ENCODE measurements around the gene MFAP2.
"Not testable (repeated sequence)": the region's sequence is repeated elsewhere in the genome, so short reads cannot be mapped to it uniquely, and the experiment has no call there.

Gene MFAP2

DNA sequence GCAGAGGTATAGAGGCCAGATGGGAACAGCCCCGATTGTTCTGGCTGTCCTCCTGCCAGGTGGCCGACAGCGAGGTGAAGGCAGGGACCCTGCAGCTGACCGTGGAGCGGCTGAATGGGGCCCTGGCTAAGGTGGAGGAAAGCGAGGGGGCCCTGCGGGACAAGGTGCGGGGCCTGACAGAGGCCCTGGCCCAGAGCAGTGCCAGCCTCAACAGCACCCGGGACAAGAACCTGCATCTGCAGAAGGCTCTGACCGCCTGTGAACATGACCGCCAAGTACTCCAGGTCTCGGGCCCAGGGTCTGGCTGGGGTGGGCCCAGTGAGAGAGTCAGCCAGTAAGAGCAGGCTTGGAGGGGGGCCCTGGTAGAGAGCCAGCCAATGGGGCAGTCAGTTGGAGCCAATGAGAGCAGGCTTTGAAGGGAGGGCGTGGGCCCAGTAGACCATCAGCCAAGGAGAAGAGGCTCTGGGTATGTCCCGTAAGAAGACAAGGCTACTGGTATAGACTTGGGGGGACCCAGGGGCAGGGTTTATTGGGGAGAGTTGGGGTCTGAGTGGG, 11.3 kb downstream of the MFAP2 start:
- FAIRE-seq, result no peak
- no peak for DNase-seq (ENCODE audit: insufficient read length, low spot score)
- no peak for TF ChIP-seq POLR2A (IDR thresholded peaks at IDR 0.05; ENCODE audit: low read depth, low read length)

GRCh38 chr1:16968372-16968771, 12.0 kb downstream of the MFAP2 start:
- TF ChIP-seq POLR2A (IDR thresholded peaks at IDR 0.05; ENCODE audit: low read depth, low read length), result no peak
- no peak for FAIRE-seq
- no peak for DNase-seq (ENCODE audit: insufficient read length, low spot score)

GRCh38 chr1:16967962-16968361, 12.5 kb downstream of the MFAP2 start:
- FAIRE-seq (no peak), DNase-seq (ENCODE audit: insufficient read length, low spot score) (no peak)
- no peak for TF ChIP-seq POLR2A (IDR thresholded peaks at IDR 0.05; ENCODE audit: low read depth, low read length)

GRCh38 chr1:16967095-16967575, 13.3 kb downstream of the MFAP2 start:
- DNase-seq (ENCODE audit: insufficient read length, low spot score), result no peak
- no peak for TF ChIP-seq POLR2A (IDR thresholded peaks at IDR 0.05; ENCODE audit: low read depth, low read length)

GRCh38 chr1:16966282-16966681, 14.1 kb downstream of the MFAP2 start:
- FAIRE-seq (no peak), DNase-seq (ENCODE audit: insufficient read length, low spot score) (no peak)
- TF ChIP-seq POLR2A (IDR thresholded peaks at IDR 0.05; ENCODE audit: low read depth, low read length), result no peak

More at GRCh38 chr1:16967095-16967575, 13.3 kb downstream of the MFAP2 start:
- FAIRE-seq, result no peak

DNA sequence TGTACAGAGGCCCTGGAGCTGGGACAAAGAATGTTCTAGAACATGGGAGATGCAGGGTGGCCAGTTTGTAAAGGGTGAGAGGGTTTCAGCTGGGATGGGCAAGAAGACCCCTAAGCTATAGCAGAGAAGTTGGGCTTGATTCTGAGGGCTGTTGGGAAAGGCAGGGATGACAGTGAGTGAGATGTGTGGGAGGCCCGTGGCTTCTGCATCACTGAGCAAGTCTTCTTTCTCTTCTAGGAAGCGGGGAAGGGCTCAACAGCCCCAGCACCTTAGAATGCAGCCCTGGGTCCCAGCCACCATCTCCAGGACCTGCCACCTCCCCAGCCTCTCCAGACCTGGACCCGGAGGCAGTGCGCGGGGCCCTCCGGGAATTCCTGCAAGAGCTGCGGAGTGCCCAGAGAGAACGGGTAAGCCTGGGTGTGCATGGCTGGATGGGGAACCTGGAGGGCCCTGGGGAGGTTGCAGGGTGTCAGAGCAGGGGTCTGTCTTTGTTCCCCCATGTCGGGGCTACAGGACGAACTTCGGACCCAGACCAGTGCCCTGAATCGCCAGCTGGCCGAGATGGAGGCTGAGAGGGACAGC, 14.8 kb downstream of the MFAP2 start:
- DNase-seq (ENCODE audit: insufficient read length, low spot score) (no peak), FAIRE-seq (no peak)
- no peak for TF ChIP-seq POLR2A (IDR thresholded peaks at IDR 0.05; ENCODE audit: low read depth, low read length)

DNA sequence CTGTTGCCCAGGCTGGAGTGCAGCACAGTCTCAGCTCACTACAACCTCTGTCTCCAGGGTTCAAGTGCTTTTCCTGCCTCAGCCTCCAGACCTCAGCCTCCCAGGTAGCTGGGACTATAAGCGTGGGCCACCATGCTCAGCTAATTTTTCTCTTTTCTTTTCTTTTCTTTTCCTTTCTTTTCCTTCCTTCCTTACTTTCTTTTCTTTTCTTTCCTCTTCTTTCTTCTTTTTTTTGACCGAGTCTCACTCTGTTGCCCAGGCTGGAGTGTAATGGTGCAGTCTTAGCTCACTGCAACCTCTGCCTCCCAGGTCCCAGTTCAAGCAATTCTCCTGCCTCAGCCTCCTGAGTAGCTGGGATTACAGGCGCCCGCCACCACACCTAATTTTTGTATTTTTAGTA, 16.3 kb downstream of the MFAP2 start:
- DNase-seq (ENCODE audit: insufficient read length, low spot score); FAIRE-seq: not testable (repeated sequence)

DNA sequence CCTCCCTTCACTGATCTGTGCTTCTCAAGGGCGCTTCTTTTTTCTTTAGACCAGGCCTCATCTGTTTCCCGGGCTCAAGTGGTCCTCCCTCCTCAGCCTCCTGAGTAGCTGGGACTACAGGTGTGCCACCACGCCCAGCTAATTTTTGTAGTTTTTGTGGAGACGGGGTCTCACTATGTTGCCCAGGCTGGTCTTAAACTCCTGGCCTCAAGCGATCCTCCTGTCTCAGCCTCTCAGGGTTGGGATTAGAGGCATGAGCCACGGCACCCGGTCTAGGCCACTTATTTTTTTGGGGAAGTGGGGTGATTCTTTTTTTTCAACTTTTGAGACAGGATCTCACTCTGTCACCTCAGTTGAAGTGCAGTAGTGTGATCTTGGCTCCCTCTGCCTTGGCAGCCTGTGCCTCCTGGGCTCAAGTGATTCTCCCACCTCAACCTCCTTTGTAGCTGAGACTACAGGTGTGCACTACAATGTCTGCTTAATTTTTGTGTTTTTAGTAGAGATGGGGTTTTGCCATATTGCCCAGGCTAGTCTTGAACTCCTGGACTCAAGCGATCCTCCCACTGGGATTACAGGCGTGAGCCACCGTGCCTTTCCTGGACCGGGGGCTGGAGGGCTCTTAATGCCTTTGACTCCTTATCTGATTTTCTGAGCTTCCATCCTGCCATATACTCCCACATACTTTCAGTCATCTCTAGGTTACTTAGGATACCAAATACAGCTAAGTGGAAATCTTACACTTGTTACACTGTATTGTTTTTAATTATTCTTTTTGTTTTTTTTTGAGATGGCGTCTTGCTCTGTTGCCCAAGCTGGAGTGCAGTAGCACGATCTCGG, 18.9 kb downstream of the MFAP2 start:
- DNase-seq (ENCODE audit: insufficient read length, low spot score) (no peak), FAIRE-seq (no peak)
- no peak for TF ChIP-seq POLR2A (IDR thresholded peaks at IDR 0.05; ENCODE audit: low read depth, low read length)

DNA sequence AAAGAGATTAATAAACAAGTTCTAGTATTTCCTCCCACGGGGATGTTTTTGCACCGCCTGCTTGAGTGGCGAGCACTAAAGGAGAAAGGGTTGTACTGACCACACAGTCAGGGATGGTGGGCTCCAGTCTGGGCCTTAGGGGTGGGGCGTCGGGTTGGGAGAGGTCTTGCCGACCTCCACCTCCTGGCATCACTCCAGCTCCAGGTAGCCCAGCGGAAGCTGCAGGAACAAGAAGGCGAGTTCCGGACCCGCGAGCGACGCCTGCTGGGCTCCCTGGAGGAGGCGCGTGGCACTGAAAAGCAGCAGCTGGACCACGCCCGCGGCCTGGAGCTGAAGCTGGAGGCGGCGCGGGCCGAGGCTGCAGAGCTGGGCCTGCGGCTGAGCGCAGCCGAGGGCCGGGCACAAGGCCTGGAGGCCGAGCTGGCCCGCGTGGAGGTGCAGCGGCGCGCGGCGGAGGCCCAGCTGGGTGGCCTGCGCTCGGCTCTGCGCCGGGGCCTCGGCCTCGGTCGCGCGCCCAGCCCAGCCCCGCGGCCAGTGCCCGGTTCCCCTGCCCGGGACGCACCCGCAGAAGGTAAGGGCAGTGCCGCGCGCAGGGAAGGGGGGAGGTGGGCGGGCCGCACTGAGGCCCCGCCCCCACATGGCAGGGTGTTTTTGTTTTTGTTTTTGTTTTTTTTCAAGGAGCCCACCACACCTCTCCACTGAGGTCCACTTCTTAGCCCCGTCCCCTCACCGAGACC, 19.7 kb downstream of the MFAP2 start:
- DNase-seq (ENCODE audit: insufficient read length, low spot score) (no peak), FAIRE-seq (no peak)
- no peak for TF ChIP-seq POLR2A (IDR thresholded peaks at IDR 0.05; ENCODE audit: low read depth, low read length)

DNA sequence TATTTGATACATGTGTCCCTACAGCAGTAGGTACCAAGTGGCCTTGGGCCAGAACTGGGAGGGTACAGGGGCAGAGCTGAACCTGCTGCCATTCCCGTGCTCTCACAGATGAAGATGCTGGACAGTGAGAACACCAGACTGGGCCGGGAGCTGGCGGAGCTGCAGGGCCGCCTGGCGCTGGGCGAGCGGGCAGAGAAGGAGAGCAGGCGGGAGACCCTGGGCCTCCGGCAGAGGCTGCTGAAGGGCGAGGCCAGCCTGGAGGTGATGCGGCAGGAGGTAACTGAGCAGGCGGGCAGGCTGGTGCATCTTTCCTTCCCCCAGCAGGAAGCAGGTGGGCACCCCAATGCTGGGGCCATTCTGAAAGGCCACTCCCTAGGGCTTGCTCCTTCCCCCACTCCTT, 21.9 kb downstream of the MFAP2 start:
- FAIRE-seq (no peak), DNase-seq (ENCODE audit: insufficient read length, low spot score) (no peak)
- TF ChIP-seq POLR2A (IDR thresholded peaks at IDR 0.05; ENCODE audit: low read depth, low read length), result no peak

- no peak for DNase-seq (ENCODE audit: insufficient read length, low spot score)
- no peak for TF ChIP-seq POLR2A (IDR thresholded peaks at IDR 0.05; ENCODE audit: low read depth, low read length)
- no peak for FAIRE-seq
Measured at GRCh38 chr1:16957731-16958130, 22.7 kb downstream of the MFAP2 start.

GRCh38 chr1:16956775-16957174, 23.6 kb downstream of the MFAP2 start:
- DNase-seq (ENCODE audit: insufficient read length, low spot score) (no peak), FAIRE-seq (no peak)
- no peak for TF ChIP-seq POLR2A (IDR thresholded peaks at IDR 0.05; ENCODE audit: low read depth, low read length)

DNA sequence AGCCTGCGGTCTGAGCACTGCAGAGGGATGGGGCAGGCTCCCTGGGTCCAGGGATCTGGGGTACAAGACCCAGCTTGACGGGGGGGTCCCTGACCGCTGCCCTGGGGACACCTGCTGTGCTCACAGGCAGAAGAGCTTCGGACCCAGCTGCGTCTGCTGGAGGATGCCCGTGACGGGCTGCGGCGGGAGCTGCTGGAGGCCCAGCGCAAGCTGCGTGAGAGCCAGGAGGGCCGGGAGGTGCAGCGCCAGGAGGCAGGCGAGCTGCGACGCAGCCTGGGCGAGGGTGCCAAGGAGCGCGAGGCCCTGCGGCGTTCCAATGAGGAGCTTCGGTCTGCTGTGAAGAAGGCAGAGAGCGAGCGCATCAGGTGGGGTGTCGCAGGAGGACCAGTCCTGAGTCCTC, 25.2 kb downstream of the MFAP2 start:
- TF ChIP-seq POLR2A (IDR thresholded peaks at IDR 0.05; ENCODE audit: low read depth, low read length), result no peak
- no peak for DNase-seq (ENCODE audit: insufficient read length, low spot score)
- FAIRE-seq, result no peak

GRCh38 chr1:16954579-16954978, 25.8 kb downstream of the MFAP2 start:
- no peak for TF ChIP-seq POLR2A (IDR thresholded peaks at IDR 0.05; ENCODE audit: low read depth, low read length)
- DNase-seq (ENCODE audit: insufficient read length, low spot score) (no peak), FAIRE-seq (no peak)

- not testable (repeated sequence) for DNase-seq (ENCODE audit: insufficient read length, low spot score); FAIRE-seq
Measured at GRCh38 chr1:16952376-16952775, 28.0 kb downstream of the MFAP2 start.

GRCh38 chr1:16949026-16949425, 31.4 kb downstream of the MFAP2 start:
- FAIRE-seq, result peak; percentile 53
- DNase-seq (ENCODE audit: insufficient read length, low spot score), result not testable (repeated sequence)

GRCh38 chr1:16948282-16948891, 32.0 kb downstream of the MFAP2 start:
- not testable (repeated sequence) for FAIRE-seq; DNase-seq (ENCODE audit: insufficient read length, low spot score)

All from H54 (cell line).